Type B pancreatic cell (in vitro differentiated cells): ENCODE measurements around the gene GPN2. TPM values are rescaled to one million over a fixed set of nuclear protein-coding genes. Genes with fewer than 3 reads are reported as not detected.

ENCODE experiments used
- DNase-seq: peaks from one replicate; pipeline ENCODE4 v3.0.0; 2021; ENCODE audit warnings: mixed read lengths; ENCODE audit not compliant: unreplicated experiment; ENCODE audit errors: extremely low spot score
- H3K27ac Mint-ChIP-seq: 2 replicates; pipeline ENCODE4 v1.8.0; 2021; ENCODE audit warnings: mild to moderate bottlenecking, mixed read lengths
- H3K27me3 Mint-ChIP-seq: 2 replicates; pipeline ENCODE4 v1.8.0; 2021; ENCODE audit warnings: mixed read lengths
- H3K36me3 Mint-ChIP-seq: 2 replicates; pipeline ENCODE4 v1.8.0; 2021; ENCODE audit warnings: mixed read lengths
- H3K4me1 Mint-ChIP-seq: one replicate; pipeline ENCODE4 v1.8.0; 2021; ENCODE audit warnings: mixed read lengths; ENCODE audit not compliant: unreplicated experiment
- H3K4me3 Mint-ChIP-seq: 2 replicates; pipeline ENCODE4 v1.8.0; 2021; ENCODE audit warnings: mild to moderate bottlenecking, mixed read lengths
- H3K9me3 Mint-ChIP-seq: 2 replicates; pipeline ENCODE4 v1.8.0; 2021; ENCODE audit warnings: mixed read lengths
- total RNA-seq: library from RNA; stranded (reverse); gene quantifications from 2 replicates; pipeline ENCODE4 v1.2.1, GENCODE V29; 2021; ENCODE audit warnings: low replicate concordance
- TF ChIP-seq, protein P1 (sequence below): fragments of 200-600 bp; sonication (generic); conservative IDR thresholded peaks from 2 replicates; pipeline ENCODE4 v1.5.0; 2021; ENCODE audit warnings: antibody characterized with exemption, mild to moderate bottlenecking

GPN2 gene
- total RNA-seq, 1 donor from 2014 or later: 28.7 TPM

DNA sequence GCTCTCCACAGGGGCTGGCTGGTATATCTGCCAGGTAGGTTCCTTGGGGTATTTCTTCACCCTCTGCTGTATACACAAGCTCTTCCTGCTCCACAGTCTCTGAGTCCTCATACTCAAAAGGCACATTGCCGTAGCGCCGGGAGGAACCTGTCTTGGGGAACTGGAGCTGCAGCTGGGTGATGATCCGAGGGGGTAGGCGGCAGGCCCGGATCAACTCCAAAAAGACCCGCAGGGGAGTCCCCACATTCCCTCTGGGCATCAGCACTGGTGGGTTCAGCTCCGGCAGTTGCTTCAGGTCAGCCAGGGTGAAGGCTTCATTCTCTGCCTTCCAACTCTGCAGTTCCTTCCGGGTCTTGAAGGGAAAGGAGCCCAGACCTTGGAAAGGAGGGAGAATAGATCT is 7.3 kb upstream of the GPN2 start:
- Mint-ChIP-seq H3K4me3 (no peak overlapping the region), H3K9me3 (no peaks in the 10 kb centered on the region), H3K36me3 (peaks cover 20% of the 10 kb centered on the region), H3K4me1 (peaks cover 19% of the 10 kb centered on the region), H3K27me3 (no peaks in the 10 kb centered on the region), H3K27ac (no peak overlapping the region)
- no peak for DNase-seq
- TF ChIP-seq, protein P1, sequence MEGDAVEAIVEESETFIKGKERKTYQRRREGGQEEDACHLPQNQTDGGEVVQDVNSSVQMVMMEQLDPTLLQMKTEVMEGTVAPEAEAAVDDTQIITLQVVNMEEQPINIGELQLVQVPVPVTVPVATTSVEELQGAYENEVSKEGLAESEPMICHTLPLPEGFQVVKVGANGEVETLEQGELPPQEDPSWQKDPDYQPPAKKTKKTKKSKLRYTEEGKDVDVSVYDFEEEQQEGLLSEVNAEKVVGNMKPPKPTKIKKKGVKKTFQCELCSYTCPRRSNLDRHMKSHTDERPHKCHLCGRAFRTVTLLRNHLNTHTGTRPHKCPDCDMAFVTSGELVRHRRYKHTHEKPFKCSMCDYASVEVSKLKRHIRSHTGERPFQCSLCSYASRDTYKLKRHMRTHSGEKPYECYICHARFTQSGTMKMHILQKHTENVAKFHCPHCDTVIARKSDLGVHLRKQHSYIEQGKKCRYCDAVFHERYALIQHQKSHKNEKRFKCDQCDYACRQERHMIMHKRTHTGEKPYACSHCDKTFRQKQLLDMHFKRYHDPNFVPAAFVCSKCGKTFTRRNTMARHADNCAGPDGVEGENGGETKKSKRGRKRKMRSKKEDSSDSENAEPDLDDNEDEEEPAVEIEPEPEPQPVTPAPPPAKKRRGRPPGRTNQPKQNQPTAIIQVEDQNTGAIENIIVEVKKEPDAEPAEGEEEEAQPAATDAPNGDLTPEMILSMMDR: no peak

DNA sequence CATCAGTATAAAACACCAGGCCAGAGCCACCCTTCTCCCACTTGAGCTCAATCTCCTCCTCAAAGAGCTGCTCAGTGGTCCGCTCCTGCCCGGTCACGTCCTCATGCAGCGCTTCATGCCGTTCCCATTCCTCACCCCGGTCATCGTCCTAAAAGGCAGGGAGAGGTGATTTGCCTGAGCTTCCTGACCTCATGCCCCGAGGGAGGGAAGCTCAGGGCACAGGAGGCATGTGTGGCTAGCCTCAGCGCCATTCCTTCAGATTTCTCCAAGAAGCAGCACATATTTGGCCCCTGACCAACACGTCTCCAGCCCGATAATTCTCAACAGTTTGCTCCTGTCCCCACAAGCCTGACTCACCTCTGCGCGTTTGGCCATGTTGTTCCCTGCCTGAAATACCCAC is 4.2 kb upstream of the GPN2 start:
- Mint-ChIP-seq H3K4me1 (peaks cover 13% of the 10 kb centered on the region), H3K9me3 (no peaks in the 10 kb centered on the region), H3K4me3 (no peak overlapping the region), H3K36me3 (peaks cover 19% of the 10 kb centered on the region), H3K27ac (peak overlapping the region; percentile 68), H3K27me3 (no peaks in the 10 kb centered on the region)
- no peak for DNase-seq
- TF ChIP-seq, protein P1: no peak

DNA sequence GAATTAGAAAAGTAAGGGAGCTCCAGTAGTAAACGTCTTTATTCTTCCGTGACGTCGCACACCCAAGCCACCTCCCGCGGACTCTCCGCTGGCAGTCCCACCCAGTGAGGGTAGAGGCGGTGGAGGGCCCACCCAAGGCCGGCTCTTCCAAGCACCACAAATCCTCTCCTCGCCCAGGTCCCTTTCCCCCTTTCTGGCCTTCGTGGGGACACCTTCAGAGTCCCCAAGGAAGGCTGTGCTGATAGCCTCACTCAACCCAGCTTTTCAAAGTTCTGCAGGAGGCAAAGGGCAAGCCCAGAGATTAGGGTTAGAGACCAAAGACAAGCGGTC is 349 bp upstream of the GPN2 start:
- TF ChIP-seq, protein P1: no peak
- peaks cover 22% of the 10 kb centered on the region for H3K4me1 Mint-ChIP-seq
- peak overlapping the region; percentile 89 for H3K27ac Mint-ChIP-seq
- no peaks in the 10 kb centered on the region for H3K27me3 Mint-ChIP-seq
- peak overlapping the region; percentile 94 for H3K4me3 Mint-ChIP-seq
- DNase-seq: no peak
- H3K36me3 Mint-ChIP-seq: peaks cover 26% of the 10 kb centered on the region
- no peaks in the 10 kb centered on the region for H3K9me3 Mint-ChIP-seq

DNA sequence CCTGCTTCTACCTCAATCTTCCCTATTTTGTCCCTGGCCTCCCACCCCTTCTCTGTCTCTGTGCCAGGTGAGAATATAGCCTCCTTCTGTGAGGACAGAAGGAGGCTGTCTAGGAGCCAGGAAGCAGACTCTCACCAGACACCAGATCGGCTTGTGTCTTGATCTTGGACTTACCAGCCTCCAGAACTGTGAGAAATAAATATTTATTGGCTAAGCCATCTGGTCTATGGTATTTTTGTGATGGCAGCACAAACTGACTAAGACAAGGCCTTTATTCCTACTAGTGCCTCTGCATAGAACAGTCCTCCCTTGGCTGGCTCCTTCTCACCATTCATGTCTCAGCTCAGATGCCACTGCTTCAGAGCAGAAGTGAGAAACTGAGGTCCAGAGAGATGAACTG is 1.9 kb downstream of the GPN2 start:
- Mint-ChIP-seq H3K36me3 (peaks cover 30% of the 10 kb centered on the region), H3K4me3 (peak overlapping the region; percentile 94), H3K9me3 (no peaks in the 10 kb centered on the region), H3K4me1 (peaks cover 22% of the 10 kb centered on the region), H3K27me3 (no peaks in the 10 kb centered on the region), H3K27ac (peak overlapping the region; percentile 89)
- TF ChIP-seq, protein P1: no peak
- no peak for DNase-seq

DNA sequence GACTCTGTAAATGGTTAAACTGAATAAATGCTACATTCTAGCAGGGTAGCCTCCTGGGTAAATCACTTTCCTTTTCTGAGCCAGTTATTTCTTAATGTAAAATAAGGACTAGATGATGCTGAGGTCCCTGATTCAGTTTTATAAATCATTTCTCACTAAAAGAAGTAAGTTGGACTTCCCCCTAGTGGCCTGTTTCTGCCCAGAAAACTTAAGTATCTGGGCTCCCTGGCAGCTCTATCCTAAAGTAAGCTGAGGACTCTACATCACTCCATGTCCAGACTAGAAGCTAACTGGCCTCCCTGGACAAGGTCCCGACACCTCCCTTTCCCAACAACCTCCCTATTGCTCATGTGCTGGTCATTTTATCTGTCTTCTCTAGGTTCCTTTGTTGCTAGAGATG is 3.0 kb downstream of the GPN2 start:
- H3K4me1 Mint-ChIP-seq: peaks cover 22% of the 10 kb centered on the region
- no peaks in the 10 kb centered on the region for H3K27me3 Mint-ChIP-seq
- peaks cover 35% of the 10 kb centered on the region for H3K36me3 Mint-ChIP-seq
- H3K27ac Mint-ChIP-seq: peak overlapping the region; percentile 77
- H3K4me3 Mint-ChIP-seq: peak overlapping the region; percentile 78
- TF ChIP-seq, protein P1: peak; percentile 72
- DNase-seq: no peak
- no peaks in the 10 kb centered on the region for H3K9me3 Mint-ChIP-seq
